ENCODE measurements around the gene C1GALT1.
"Not testable (repeated sequence)": the region's sequence is repeated elsewhere in the genome, so short reads cannot be mapped to it uniquely, and the experiment has no call there.

The C1GALT1 gene

DNA sequence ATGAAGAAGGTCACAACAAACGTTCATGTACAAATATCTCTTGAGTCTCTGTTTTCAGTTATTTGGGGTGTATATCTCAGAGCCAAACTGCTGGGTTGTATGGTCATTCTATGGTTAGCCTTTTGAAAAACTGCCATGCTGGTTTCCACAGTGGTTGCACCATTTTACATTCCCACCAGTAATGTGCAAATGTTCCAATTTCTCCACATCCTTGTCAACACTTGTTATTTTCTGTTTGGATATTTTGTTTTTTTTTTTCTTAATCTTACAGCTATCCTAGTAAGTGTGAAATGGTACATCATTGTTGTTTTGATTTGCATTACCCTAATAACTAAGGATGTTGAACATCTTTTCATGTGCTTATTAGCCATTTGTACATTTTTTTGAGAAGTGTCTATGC, 13.0 kb upstream of the C1GALT1 start:
- no peak for DNase-seq (ENCODE audit: low read depth)

GRCh38 chr7:7173956-7174632, 8.2 kb upstream of the C1GALT1 start:
- no peak for DNase-seq (ENCODE audit: low read depth)

- no peak for DNase-seq (ENCODE audit: low read depth)
Observed at GRCh38 chr7:7175075-7175695, 7.2 kb upstream of the C1GALT1 start.

DNA sequence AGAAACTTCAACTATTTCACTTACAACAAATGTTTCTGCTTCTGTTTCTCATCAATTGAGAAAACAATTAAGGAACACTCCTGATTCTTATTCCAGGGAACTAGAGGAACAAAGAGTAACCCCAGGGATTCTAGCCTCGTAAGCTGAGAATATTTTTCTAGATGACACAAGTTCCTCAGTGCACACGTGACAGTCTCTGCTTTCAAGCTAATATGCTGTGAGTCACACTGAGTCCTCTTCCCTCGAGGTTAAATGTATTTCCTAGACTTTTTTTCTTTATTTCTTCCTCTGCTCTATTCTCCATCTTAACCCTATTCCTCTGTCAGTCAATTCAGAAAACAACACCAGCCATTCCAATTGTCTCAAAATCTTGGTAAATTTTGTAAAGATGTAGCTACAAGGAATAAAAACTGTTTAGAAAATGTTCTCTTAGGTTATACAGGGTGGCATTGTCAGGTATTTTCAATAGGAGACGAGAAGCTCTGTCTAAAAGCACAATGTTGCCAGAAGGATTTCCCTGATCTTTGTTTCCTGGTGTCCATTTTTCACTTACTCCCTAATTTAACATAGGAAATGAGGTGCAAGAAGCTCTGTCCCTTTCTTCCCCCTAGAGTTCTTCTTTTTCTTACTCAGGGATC, 5.8 kb upstream of the C1GALT1 start:
- peak; percentile 92 for DNase-seq (ENCODE audit: low read depth)

DNA sequence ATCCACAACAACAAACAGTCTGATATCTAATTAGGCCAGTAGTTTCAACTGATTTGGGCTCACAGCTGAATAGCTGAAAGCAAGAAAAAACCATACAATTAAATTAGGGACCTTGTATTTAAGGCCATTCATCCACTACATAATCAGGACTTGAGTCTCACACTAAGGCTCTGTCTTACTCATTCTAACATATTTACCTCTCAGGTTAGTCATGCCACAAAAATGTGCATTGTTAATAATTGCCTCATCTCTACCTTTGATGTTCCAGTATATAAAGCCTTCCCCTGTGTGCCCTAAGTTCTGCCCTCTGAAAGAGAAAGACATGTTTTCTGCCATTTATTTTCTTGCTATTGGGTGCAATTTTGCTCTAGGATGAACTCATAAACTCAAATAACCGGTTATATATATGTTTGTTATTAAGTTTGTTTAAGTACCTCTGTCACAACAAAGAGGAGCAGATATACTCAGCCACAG, 5.3 kb upstream of the C1GALT1 start:
- DNase-seq (ENCODE audit: low read depth), result peak; percentile 88

DNA sequence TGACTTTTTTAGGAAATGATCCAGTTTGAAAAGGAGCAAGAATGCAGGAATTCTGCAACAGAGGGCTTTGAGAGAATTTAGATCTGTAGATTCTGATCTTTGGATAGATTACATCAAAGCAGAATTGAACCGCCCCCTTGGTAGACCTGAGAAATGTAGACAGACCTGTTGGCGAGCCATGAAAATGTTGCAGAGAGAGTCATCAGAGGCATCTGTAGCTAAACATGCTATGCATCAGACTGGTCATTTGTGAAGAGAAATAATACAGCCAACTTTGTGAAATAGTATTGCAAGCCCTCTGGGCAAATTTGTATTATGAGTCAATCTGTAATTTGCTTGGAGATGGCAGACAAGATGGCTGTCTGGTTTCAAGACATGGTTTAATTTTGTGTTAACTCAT, 4.3 kb upstream of the C1GALT1 start:
- no peak for DNase-seq (ENCODE audit: low read depth)

DNA sequence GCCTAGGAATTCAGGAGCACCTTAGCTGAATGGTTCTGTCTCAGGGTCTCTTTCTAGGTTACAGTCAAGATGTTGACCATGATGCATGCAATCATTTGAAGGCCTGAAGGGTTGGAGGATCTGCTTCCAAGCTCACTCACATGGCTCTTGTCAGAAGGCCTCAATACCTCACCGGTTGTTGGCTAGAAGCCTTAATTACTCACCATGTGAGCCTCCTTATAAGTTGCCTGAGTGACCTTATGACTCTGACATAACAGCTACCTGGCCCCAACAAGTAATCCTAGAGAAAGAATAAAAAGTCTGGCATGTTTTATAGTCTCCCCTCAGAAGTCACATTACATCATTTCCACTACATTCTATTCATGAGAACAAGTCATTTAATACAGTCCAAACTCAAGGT, 3.4 kb upstream of the C1GALT1 start:
- DNase-seq (ENCODE audit: low read depth), result peak; percentile 31

DNA sequence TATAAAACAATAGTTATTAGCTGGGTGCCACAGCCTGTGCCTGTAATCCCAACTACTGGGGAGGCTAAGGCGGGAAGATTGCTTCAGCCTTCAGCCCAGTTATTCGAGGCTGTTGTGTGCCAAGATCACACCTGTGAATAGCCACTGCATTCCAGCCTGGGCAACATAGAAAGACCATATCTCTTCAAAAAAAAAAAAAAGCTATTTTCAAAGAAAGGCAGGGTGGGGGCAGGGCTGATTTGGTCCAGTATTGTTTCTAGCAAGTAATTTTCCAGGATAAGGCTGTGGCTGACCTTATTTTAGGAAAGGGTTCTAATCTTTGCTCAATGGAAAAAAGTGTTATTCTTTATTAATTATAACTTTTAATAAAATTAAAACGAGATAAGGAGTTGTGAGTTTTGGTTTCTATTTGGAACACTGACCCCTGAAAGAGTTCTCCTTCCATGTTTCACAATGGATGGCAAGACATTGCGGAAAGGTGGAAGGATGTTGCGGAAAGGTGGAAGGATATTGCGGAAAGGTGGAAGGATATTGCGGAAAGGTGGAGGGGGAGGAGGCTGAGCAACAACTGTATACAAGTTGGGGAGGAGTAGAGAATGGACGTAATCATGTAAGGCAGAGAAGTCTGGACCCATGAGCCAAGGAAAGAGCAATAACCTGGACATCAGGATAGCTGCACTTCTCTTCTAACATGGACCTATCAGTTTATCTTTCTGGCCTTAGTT, 1.5 kb upstream of the C1GALT1 start:
- DNase-seq (ENCODE audit: low read depth), result no peak

GRCh38 chr7:7181519-7182155, 707 bp upstream of the C1GALT1 start:
- DNase-seq (ENCODE audit: low read depth), result peak; percentile 54

- DNase-seq (ENCODE audit: low read depth), result peak; percentile 51
Observed at GRCh38 chr7:7183061-7183837, 905 bp downstream of the C1GALT1 start.

DNA sequence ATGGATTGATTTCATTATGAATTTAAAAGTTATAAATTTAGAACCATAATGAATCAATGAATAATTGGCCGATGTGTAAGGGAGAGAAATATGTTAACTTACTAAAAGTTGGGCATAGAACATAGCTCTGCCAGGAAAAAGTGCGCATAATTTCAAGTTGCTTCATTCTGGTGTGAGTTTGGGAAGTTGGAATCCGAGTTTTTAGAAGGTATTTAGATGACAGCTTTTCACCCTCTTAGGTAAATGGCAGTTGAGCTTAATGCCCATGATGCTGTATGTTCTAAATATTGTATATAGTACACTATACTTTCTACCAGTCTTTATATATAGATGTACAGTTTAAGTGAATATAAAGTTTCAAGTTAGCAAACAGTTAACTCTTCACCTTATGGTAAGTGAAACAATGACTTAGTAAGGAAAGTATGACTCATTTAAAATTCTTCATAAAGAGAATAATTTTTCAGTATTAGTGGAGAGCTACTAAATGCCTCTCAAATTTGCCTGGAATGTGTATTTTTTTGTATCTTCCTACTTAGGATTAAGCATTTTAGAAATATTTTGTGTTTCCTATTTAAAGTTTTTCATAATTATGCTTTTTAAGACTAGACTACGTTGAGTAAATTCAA, 1.6 kb downstream of the C1GALT1 start:
- peak; percentile 36 for DNase-seq (ENCODE audit: low read depth)

DNA sequence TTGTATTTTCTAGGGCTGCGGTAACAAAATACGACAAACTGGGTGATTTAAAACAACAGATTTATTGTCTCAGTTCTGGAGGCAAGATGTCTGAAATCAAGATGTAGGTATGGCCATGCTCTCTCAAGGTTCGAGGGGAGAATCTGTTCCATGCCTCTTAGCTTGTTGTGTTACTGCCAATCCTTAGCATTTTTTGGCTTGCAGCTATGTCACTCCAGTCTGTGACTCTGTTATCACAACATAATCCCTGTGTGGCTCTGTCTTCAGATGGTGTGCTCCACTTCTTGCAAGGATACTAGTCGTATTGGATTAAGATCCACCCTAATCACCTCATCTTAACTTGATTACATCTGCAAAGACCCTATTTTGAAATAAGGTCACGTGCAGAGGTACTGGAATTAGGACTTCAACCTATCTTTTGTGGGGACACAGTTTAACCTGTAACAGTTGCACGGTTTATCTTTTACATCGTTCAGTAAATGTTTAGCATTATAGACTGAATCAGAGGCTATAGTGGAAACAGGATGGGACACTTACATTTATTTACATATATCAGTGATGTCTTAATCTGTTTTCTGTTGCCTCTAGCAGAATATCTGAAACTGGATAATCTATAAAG, 3.1 kb downstream of the C1GALT1 start:
- no peak for DNase-seq (ENCODE audit: low read depth)

DNA sequence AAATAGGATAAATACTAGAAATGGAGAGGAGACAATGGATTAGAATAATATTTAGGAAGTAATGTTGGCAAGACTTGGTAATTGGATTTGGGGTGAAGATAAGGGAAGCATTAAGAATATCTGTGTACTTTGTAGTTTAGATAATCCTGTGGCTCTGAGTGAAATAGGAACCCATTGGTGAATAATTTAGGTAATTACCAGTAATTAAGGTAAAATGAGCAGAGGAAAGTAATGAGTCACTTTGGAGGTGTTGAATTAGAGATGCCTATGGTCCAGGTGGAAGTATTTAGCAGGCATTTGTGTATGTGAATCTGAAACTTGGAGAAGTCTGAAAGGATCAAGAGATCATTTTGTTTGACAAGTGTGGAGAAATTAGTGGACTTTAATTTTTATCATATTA, 5.7 kb downstream of the C1GALT1 start:
- DNase-seq (ENCODE audit: low read depth), result no peak

- no peak for DNase-seq (ENCODE audit: low read depth)
Observed at GRCh38 chr7:7188742-7189141, 6.4 kb downstream of the C1GALT1 start.

DNA sequence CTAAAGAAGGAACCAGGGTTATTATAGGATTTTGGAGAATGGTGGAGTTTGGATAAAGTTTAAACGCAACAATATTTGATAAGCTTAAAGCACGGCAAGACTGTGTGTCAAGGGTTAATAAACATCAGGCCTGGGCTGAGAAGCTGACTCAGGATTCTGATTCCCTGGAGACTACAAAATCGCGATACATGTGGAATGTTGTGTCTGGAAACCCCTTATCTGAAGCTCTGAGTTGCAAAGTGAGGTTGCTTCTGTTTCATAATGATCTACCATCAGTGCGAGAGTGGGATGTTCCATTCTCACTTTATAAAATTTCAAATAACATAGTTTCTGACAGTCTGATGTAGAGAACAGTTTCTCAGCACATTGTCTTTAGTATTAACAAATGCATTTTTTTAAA, 7.8 kb downstream of the C1GALT1 start:
- peak; percentile 82 for DNase-seq (ENCODE audit: low read depth)

GRCh38 chr7:7191137-7191536, 8.8 kb downstream of the C1GALT1 start:
- DNase-seq (ENCODE audit: low read depth), result no peak

DNA sequence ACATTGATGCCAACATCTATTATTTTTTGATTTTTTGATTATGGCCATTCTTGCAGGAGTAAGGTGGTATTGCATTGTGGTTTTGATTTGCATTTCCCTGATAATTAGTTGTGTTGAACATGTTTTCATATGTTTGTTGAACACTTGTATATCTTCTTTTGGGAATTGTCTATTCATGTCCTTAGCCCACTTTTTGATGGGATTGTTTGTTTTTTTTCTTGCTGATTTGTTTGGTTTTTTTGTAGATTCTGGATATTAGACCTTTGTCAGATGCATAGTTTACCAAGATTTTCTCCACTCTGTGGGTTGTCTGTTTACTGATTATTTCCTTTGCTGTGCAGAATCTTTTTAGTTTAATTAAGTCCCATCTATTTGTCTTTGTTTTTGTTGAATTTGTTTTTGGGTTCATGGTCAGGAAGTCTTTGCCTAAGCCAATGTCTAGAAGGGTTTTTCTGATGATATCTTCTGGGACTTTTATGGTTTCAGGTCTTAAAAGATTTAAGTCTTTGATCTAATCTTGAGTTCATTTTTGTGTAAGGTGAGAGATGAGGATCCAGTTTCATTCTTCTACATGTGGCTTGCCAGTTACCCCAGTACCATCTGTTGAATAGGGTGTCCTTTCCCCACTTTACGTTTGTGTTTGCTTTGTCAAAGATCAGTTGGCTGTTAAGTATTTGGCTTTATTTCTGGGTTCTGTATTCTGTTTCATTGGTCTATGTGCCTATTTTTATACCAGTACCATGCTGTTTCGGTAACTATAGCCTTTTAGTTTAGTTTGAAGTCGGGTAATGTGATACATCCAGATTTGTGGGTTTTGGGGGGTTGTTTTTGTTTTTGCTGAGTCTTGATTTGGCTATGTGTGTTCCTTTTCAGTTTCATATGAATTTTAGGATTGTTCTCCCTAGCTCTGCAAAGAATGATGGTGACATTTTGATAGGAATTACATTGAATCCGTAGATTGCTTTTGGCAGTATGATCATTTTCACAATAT, 10.7 kb downstream of the C1GALT1 start:
- DNase-seq (ENCODE audit: low read depth), result not testable (repeated sequence)

- DNase-seq (ENCODE audit: low read depth), result not testable (repeated sequence)
Observed at GRCh38 chr7:7199592-7199991, 17.2 kb downstream of the C1GALT1 start.

DNA sequence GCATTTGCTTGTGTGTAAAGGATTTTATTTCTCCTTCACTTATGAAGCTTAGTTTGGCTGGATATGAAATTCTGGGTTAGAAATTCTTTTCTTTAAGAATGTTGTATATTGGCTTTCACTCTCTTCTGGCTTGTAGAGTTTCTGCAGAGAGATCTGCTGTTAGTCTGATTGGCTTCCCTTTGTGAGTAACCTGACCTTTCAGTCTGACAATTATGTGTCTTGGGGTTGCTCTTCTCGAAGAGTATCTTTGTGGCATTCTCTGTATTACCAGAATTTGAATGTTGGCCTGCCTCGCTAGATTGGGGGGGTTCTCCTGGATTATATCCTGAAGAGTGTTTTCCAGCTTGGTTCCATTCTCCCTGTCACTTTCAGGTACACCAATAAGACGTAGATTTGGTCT, 17.9 kb downstream of the C1GALT1 start:
- not testable (repeated sequence) for DNase-seq (ENCODE audit: low read depth)

Data from iris pigment epithelial cell (primary cell).